Activated CD4-positive, alpha-beta T cell treated with anti-CD3 and anti-CD28 coated beads, Interleukin-2, amount 50 U/mL, for 24 hours (primary cell): Measurements from ENCODE around the gene ZPR1.
A peak's percentile ranks its signal among the peaks of the same experiment; 100 is the strongest.
"Not testable (repeated sequence)": the region's sequence is repeated elsewhere in the genome, so short reads cannot be mapped to it uniquely, and the experiment has no call there.

ENCODE experiments used
- DNase-seq, 2 donors: peaks; one replicate each; pipeline ENCODE4 v3.0.0-alpha.2; 2020; ENCODE audit warnings: low read depth in 1 of 2, low spot score in 1 of 2

The ZPR1 gene

DNA sequence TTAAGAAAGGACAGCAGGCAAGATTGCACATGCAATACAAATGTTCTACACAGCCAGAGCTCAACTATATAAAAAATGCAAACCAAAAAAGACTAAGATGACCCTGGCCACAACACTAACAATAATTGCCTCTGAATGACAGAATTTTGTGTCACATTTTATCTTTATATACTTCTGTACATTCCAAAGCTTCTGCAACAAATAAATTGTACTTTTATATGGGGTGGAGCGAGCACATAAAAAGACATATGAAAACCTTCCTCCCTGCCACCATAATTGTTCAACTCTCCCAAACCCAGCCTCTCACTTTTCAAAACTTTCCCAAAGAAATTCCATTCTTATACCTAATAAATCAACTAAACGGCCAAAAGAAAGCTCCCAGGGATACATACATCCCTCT lies 25.7 kb downstream of the ZPR1 start:
- no peak for DNase-seq

- DNase-seq: not testable (repeated sequence)
These were observed 31.8 kb downstream of the ZPR1 start for GRCh38 chr11:116756044-116756443.

GRCh38 chr11:116750070-116750718 lies 37.6 kb downstream of the ZPR1 start:
- DNase-seq: no peak

DNA sequence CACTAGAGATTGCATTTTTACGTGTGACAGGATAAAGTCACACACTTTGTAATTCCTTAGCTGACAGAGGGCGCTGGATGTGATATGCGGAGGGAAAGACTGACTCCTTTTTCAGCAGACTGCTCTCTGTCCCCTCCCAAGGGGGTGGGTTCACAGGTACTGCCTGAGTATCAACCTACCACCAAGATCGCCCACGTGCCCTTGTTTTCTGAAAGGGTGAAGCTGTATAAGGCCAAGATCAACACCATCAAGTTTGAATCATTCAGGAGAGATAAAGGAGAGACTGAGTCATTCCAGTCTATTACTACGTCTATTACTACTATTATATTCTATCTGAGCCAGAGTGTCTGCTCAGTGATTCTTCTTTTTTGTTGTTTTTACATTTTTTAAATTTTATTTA lies 45.7 kb downstream of the ZPR1 start:
- DNase-seq: no peak

- no peak for DNase-seq
These were observed 47.1 kb downstream of the ZPR1 start for GRCh38 chr11:116740741-116741140.

- DNase-seq: no peak
These were observed 48.8 kb downstream of the ZPR1 start for GRCh38 chr11:116738975-116739374.

DNA sequence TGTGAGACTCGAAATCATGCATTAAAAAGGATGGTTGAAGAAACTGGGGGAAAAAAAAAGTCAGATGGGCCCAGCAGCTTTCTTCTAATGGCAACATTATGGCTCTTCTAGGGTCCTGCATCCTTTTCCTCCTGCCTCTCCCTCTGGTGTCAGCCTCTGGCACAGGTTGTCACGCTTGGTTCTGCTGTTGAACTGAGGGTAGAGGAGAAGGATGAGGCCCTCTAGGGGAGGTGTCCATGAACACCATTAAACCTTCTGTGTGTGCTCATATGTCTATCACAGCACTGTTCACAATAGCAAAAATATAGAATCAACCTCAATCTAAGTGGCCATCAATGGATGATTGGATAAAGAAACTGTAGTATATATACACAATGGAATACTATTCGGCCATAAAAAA lies 51.1 kb downstream of the ZPR1 start:
- no peak for DNase-seq

- DNase-seq: no peak
These were observed 53.8 kb downstream of the ZPR1 start for GRCh38 chr11:116733969-116734508.

DNA sequence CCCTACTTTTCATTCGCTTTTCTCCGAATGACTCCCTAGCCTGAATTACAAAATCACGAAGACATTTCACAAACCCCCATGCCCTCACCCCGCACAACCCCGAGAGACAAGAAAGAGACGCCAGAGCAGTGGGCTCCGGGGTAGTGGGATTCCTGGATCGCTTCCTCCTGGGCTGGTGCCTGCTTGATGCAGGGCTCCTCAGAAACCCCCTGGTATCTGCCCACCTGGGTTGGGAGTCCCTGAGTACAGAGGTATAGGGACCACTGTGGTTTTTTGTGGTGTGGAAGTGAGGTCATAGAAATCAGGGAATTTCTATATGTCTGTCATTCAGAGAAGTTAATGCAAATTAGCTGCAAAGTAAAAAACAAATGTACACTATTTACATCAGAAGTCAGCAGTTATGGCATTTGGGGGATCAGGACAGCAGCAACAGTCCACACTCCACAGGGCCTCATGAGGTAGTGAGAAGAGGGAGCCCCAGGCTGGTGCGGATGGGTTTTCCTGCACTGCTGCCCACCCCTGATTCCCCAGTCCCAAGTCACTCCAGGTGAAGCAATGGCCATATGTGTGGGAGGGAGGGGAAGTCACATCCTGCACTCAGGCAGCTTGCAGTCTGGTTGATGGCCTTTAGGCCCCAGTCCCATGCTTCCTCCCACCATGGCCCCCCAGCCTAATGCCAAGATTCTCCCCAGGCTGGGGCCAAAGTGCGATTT lies 54.6 kb downstream of the ZPR1 start:
- DNase-seq: no peak

- peak; percentile 19 to 46 for DNase-seq
These were observed 55.4 kb downstream of the ZPR1 start for GRCh38 chr11:116732271-116733042.

DNA sequence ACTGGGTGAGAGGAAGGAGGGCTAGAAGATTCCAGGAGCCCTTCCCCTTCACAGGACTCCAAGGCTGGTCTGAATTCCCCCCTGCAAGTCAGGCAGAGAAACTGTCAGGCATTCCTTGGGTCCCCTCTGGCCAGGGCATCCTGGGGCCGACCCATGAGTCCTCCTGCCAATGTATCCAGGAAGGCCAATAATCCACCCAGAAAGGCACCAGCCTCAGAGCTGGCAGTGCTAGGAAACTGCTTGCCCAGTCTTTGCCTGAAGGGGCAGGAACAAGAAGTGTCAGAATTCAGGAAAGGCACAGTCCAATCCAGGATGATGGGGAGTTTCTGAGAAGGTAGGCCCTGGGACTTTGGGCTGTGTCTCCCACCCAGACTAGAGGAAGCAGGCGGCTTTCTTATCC lies 56.0 kb downstream of the ZPR1 start:
- no peak for DNase-seq

GRCh38 chr11:116731097-116731761 lies 56.6 kb downstream of the ZPR1 start:
- no peak for DNase-seq

- no peak for DNase-seq
These were observed 57.2 kb downstream of the ZPR1 start for GRCh38 chr11:116730601-116731000.

GRCh38 chr11:116730241-116730561 lies 57.6 kb downstream of the ZPR1 start:
- no peak for DNase-seq

DNA sequence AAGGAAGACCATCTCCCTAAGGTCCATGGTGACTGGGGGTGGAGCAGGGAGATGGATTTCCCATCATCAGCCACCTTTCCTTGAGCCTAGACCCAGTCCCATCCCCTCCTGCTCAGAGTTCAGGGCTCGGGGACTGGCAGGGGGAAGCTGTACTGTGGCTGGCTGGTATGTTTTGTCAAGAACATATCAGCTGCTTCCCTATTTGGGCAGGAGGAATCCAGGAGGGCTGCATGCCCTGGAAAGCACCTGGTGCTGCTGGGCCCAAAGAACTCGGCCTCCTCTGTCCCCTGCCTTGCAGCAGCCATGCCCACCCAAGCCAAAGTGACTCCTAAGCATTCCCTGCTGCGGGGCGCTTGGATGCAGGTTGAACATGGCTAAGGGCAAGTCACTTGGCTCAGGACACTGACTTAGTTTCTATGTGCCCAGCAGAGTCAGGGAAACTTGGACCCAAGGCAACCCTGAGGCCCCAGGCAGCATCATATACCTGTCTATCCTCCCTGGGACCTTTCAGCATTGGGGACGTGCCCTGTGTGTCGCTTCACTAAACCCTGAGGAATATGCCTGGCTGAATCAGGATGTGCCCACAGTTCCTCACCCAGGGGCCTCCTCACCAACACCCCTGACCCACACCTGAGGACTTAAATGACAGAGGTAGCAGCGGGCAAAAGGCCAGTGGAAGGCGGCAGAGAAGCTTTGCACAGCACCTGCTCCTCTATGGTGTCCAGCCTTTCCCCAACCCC lies 58.2 kb downstream of the ZPR1 start:
- no peak for DNase-seq

DNA sequence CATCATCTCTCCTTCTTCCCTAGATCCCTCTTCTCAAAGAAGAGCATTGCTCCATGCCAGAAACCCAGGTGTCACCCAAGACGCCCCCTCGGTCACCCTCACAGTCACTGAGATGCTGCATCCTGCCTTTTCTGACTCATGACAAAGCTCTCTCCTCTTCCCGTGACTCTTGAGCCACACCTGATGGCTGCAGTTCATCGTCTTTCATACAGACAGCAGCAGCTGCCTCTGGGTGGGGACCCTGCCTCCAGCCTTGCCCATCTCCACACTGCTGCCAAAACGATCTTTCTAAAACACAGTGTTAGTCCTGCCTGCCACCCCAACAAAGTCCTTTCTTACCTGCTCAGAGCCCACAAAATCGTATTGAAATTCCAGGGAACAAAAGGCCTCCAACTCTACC lies 59.8 kb downstream of the ZPR1 start:
- DNase-seq: no peak

DNA sequence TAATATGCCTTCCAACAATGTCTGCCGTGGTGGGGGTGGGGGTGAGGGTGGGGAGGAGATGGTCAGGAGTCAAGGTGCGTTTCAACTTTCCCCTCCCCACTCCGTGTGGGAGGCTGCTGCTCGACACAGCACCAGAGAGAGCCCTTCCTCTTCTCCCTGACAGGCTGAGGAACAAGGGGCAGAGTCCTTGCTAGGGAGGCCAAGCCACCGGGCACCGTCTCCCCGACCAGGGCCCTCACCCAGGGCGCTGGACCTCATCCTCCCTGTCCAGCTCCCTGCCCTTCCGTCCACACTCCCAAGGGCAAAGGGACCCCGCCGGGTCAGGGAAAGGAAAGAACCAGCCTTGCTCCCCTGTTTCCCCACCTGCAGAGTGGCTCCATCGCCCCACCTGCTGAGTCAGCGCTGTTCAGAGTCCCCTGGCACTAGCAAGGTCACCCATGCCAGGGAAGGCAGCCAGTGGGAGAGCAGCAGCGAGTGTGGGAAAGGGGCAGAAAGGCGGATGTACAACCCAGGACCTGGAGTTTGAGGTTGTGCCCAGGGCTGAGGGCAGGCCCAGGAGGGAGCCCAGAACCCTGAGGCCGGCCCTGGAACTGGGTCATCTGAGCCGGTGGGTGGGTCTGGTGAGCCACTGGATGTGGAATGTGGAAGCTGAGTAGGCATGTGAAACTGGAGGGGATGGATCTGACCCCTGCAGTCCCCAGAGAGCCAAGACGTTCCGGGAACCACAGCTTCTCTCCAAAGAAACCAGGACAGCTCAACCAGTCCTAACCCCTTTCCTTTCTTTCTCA lies 62.2 kb downstream of the ZPR1 start:
- no peak for DNase-seq

DNA sequence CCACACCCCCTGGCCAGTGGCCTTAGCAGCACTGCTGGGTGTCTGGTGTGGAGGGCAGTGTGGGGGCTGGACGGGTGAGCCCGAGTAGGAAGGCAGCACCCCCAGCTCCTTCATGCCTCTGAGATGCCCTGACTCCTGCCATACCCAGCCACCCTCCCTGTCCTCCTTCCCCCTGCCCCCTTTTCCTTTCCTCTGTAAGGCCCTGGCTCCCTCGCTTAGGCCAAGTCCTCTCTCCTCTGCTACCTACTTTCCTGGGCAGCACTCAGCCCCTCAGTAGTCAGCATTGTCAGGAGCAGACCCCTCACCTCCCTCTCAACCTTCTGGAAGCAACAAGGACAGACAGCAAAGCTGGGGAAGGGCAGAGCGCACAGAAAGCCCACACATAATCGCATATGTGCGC lies 63.0 kb downstream of the ZPR1 start:
- DNase-seq: no peak
